HepG2 (cell line): ENCODE data around the gene NINJ2. TPM values are rescaled to one million over a fixed set of nuclear protein-coding genes. Genes with fewer than 3 reads are reported as not detected.

ENCODE experiments used
- ATAD3A ChIP-seq: sonication (generic); formaldehyde crosslinking; IDR thresholded peaks from 2 replicates; pipeline ENCODE4 v1.4.0; 2020; ENCODE audit warnings: missing genetic modification reagents
- ATF1 ChIP-seq: IDR thresholded peaks from 2 replicates; pipeline ENCODE4 v1.6.1; 2016; ENCODE audit warnings: mild to moderate bottlenecking, control low read depth
- BRD4 ChIP-seq: sonication (generic); formaldehyde crosslinking; IDR thresholded peaks from 2 replicates; pipeline ENCODE4 v1.4.0; 2020; ENCODE audit warnings: missing genetic modification reagents
- CAMTA2 ChIP-seq: sonication (generic); formaldehyde crosslinking; IDR thresholded peaks from 2 replicates; pipeline ENCODE4 v1.4.0; 2020; ENCODE audit warnings: mild to moderate bottlenecking, missing genetic modification reagents, borderline replicate concordance
- DBP ChIP-seq: sonication (generic); formaldehyde crosslinking; IDR thresholded peaks from 2 replicates; pipeline ENCODE4 v1.4.0; 2020; ENCODE audit warnings: missing genetic modification reagents; ENCODE audit errors: not compliant biosample characterization
- DPF2 ChIP-seq: sonication (generic); formaldehyde crosslinking; IDR thresholded peaks from 2 replicates; pipeline ENCODE4 v1.4.0; 2020; ENCODE audit warnings: mild to moderate bottlenecking, low read depth, missing genetic modification reagents, borderline replicate concordance
- FLYWCH1 ChIP-seq: sonication (generic); formaldehyde crosslinking; IDR thresholded peaks from 2 replicates; pipeline ENCODE4 v1.8.1; 2023; ENCODE audit warnings: mild to moderate bottlenecking, missing genetic modification reagents
- FOXM1 ChIP-seq: sonication (generic); formaldehyde crosslinking; IDR thresholded peaks from 2 replicates; pipeline ENCODE4 v1.5.0; 2020; ENCODE audit warnings: missing genetic modification reagents
- FOXO1 ChIP-seq: sonication (generic); formaldehyde crosslinking; IDR thresholded peaks from 2 replicates; pipeline ENCODE4 v1.4.0; 2020; ENCODE audit warnings: missing genetic modification reagents
- HCFC1 ChIP-seq: fragments of 150-350 bp; IDR thresholded peaks from 2 replicates; pipeline ENCODE4 v1.6.1; 2014; ENCODE audit warnings: low read depth, low read length
- HNF4G ChIP-seq, 2 experiments: sonication (generic) in 1 of 2; formaldehyde crosslinking in 1 of 2; IDR thresholded peaks; 2 replicates each; pipeline versions ENCODE4 v1.4.0 to v1.6.1; 2011 to 2020; ENCODE audit warnings: borderline replicate concordance in 2 of 2, low read depth in 2 of 2, mild to moderate bottlenecking in 2 of 2, low read length in 1 of 2, missing genetic modification reagents in 1 of 2, moderate library complexity in 1 of 2
- HNRNPL ChIP-seq: fragments of 200-400 bp; formaldehyde crosslinking; IDR thresholded peaks from 2 replicates; pipeline ENCODE4 v1.6.1; 2017; ENCODE audit warnings: mild to moderate bottlenecking, low read depth, low read length
- HOXA5 ChIP-seq: sonication (generic); formaldehyde crosslinking; IDR thresholded peaks from 2 replicates; pipeline ENCODE4 v1.4.0; 2020; ENCODE audit warnings: missing genetic modification reagents
- HOXA9 ChIP-seq: sonication (generic); formaldehyde crosslinking; IDR thresholded peaks from 2 replicates; pipeline ENCODE4 v1.8.1; 2022; ENCODE audit warnings: missing genetic modification reagents, mild to moderate bottlenecking, moderate library complexity, borderline replicate concordance
- KLF11 ChIP-seq: IDR thresholded peaks from 2 replicates; pipeline ENCODE4 v1.6.1; 2016; ENCODE audit warnings: missing compliant biosample characterization
- MED8 ChIP-seq: sonication (generic); formaldehyde crosslinking; IDR thresholded peaks from 2 replicates; pipeline ENCODE4 v1.8.1; 2023; ENCODE audit warnings: mild to moderate bottlenecking, missing genetic modification reagents; ENCODE audit not compliant: insufficient replicate concordance
- MXD1 ChIP-seq: sonication (generic); formaldehyde crosslinking; IDR thresholded peaks from 2 replicates; pipeline ENCODE4 v1.4.0; 2020; ENCODE audit warnings: mild to moderate bottlenecking, missing genetic modification reagents
- NCOA1 ChIP-seq: sonication (generic); formaldehyde crosslinking; IDR thresholded peaks from 2 replicates; pipeline ENCODE4 v1.9.0; 2021; ENCODE audit warnings: missing genetic modification reagents
- PHF8 ChIP-seq: sonication (generic); formaldehyde crosslinking; IDR thresholded peaks from 2 replicates; pipeline ENCODE4 v1.5.0; 2020; ENCODE audit warnings: missing genetic modification reagents
- POGZ ChIP-seq: sonication (generic); formaldehyde crosslinking; IDR thresholded peaks from 2 replicates; pipeline ENCODE4 v1.4.0; 2020; ENCODE audit warnings: mild to moderate bottlenecking, missing genetic modification reagents
- RFXAP ChIP-seq: sonication (generic); formaldehyde crosslinking; IDR thresholded peaks from 2 replicates; pipeline ENCODE4 v1.4.0; 2020; ENCODE audit warnings: missing genetic modification reagents, borderline replicate concordance
- SAP130 ChIP-seq: IDR thresholded peaks from 2 replicates; pipeline ENCODE4 v1.6.1; 2016; ENCODE audit warnings: low read depth
- SMC3 ChIP-seq: IDR thresholded peaks from 2 replicates; pipeline ENCODE4 v1.6.1; 2011; ENCODE audit warnings: low read length, improper control_type of control experiment
- STAT5B ChIP-seq: sonication (generic); formaldehyde crosslinking; IDR thresholded peaks from 2 replicates; pipeline ENCODE4 v1.4.0; 2020; ENCODE audit warnings: missing genetic modification reagents
- ZFX ChIP-seq: sonication (generic); formaldehyde crosslinking; IDR thresholded peaks from 2 replicates; pipeline ENCODE4 v1.4.0; 2020; ENCODE audit warnings: mild to moderate bottlenecking, low read depth, missing genetic modification reagents, moderate library complexity
- ZGPAT ChIP-seq: IDR thresholded peaks from 2 replicates; pipeline ENCODE4 v1.6.1; 2016; ENCODE audit warnings: mild to moderate bottlenecking
- ZNF207 ChIP-seq: fragments of 450-650 bp; IDR thresholded peaks from 2 replicates; pipeline ENCODE4 v1.6.1; 2016; ENCODE audit warnings: antibody characterized with exemption, borderline replicate concordance
- ZNF224 ChIP-seq: sonication (generic); formaldehyde crosslinking; IDR thresholded peaks from 2 replicates; pipeline ENCODE4 v1.5.0; 2020; ENCODE audit warnings: mild to moderate bottlenecking, missing genetic modification reagents
- ZNF570 ChIP-seq: sonication (generic); formaldehyde crosslinking; IDR thresholded peaks from 2 replicates; pipeline ENCODE4 v1.4.0; 2020; ENCODE audit warnings: mild to moderate bottlenecking, missing genetic modification reagents, borderline replicate concordance
- ZNF776 ChIP-seq: sonication (generic); formaldehyde crosslinking; IDR thresholded peaks from 2 replicates; pipeline ENCODE4 v1.4.0; 2020; ENCODE audit warnings: mild to moderate bottlenecking, missing genetic modification reagents
- ZSCAN21 ChIP-seq: sonication (generic); formaldehyde crosslinking; IDR thresholded peaks from 2 replicates; pipeline ENCODE4 v1.8.0; 2022; ENCODE audit warnings: mild to moderate bottlenecking, missing genetic modification reagents, moderate library complexity, borderline replicate concordance
- polyA plus RNA-seq, 8 experiments: library from polyadenylated mRNA; depleted of rRNA in 3 of 8; stranded (reverse) in 7 of 8; unstranded in 1 of 8; fragments of >200 nt; fragmentation: Illumina TruSeq in 4 of 8; extraction: Trizol in 4 of 8; gene quantifications; 2 replicates each; pipeline versions ENCODE4 v1.2.1 to v1.2.3, GENCODE V29; 2011 to 2016; ENCODE audit warnings: low read depth in 4 of 8, missing spikeins in 1 of 8, mixed read lengths in 1 of 8; ENCODE audit not compliant: insufficient read depth in 1 of 8
- total RNA-seq, 5 experiments: library from RNA; depleted of rRNA; stranded (reverse); fragments of >200 nt; fragmentation: Illumina TruSeq; extraction: Trizol; gene quantifications; 2 replicates each; pipeline ENCODE4 v1.2.3, GENCODE V29; 2016; ENCODE audit warnings: low read depth in 1 of 5

NINJ2 gene
- total and polyA plus RNA-seq, 2 of the 13 experiments (the other 11 are each of a cell fraction or from before 2014, with no cell fraction given), result 0.62 to 3.8 TPM

- TF ChIP-seq KLF11 (CRISPR knock-in tag), result 0 out of 2 replicates have a peak, but pooled peaks have one; percentile 59
- TF ChIP-seq CAMTA2 (CRISPR knock-in tag), result no peak
- no peak for TF ChIP-seq ZNF570 (CRISPR knock-in tag)
- TF ChIP-seq SMC3, result no peak
- 0 out of 2 replicates have a peak, but pooled peaks have one; percentile 57 for TF ChIP-seq BRD4
- TF ChIP-seq HNRNPL, result peak; percentile 98
- TF ChIP-seq ZGPAT, result peak; percentile 70; the same call in 1 of the 2 replicates
- no peak for TF ChIP-seq ATAD3A (CRISPR knock-in tag)
- peak; percentile 87 for TF ChIP-seq ZSCAN21 (CRISPR knock-in tag)
- TF ChIP-seq POGZ (CRISPR knock-in tag), result peak; percentile 80
- TF ChIP-seq MXD1 (CRISPR knock-in tag), result peak; percentile 81
- TF ChIP-seq FLYWCH1 (CRISPR knock-in tag), result peak; percentile 32; the same call in 1 of the 2 replicates
- TF ChIP-seq ZNF224 (CRISPR knock-in tag), result no peak
- TF ChIP-seq FOXO1 (CRISPR knock-in tag), result peak; percentile 78; the same call in 1 of the 2 replicates
- no peak for TF ChIP-seq HOXA9
- no peak for TF ChIP-seq FOXM1 (CRISPR knock-in tag)
- TF ChIP-seq RFXAP, result no peak
- no peak for TF ChIP-seq ZNF776 (CRISPR knock-in tag)
- peak; percentile 94 for TF ChIP-seq HNF4G (IDR thresholded peaks at IDR 0.05; ENCODE audit: borderline replicate concordance, low read depth, low read length)
- peak; percentile 98 for TF ChIP-seq HNF4G (CRISPR knock-in tag; IDR thresholded peaks at IDR 0.05; ENCODE audit: borderline replicate concordance, low read depth)
- peak; percentile 25; the same call in 1 of the 2 replicates for TF ChIP-seq PHF8
- no peak for TF ChIP-seq HOXA5 (CRISPR knock-in tag)
- TF ChIP-seq STAT5B, result no peak
- TF ChIP-seq ZNF207, result no peak
- TF ChIP-seq SAP130 (CRISPR knock-in tag), result peak; percentile 94
- peak; percentile 74 for TF ChIP-seq DPF2 (CRISPR knock-in tag)
- no peak for TF ChIP-seq DBP
- 0 out of 2 replicates have a peak, but pooled peaks have one; percentile 42 for TF ChIP-seq NCOA1 (CRISPR knock-in tag)
- no peak for TF ChIP-seq HCFC1
- peak; percentile 60 for TF ChIP-seq MED8 (CRISPR knock-in tag)
- TF ChIP-seq ATF1 (CRISPR knock-in tag), result no peak
- peak; percentile 88 for TF ChIP-seq ZFX (CRISPR knock-in tag)
Measured at GRCh38 chr12:583251-583869, 79.9 kb downstream of the NINJ2 start (continued).
